ENCODE data around the gene PAFAH1B1.
"Not testable (repeated sequence)": the region's sequence is repeated elsewhere in the genome, so short reads cannot be mapped to it uniquely, and the experiment has no call there.

The PAFAH1B1 gene

DNA sequence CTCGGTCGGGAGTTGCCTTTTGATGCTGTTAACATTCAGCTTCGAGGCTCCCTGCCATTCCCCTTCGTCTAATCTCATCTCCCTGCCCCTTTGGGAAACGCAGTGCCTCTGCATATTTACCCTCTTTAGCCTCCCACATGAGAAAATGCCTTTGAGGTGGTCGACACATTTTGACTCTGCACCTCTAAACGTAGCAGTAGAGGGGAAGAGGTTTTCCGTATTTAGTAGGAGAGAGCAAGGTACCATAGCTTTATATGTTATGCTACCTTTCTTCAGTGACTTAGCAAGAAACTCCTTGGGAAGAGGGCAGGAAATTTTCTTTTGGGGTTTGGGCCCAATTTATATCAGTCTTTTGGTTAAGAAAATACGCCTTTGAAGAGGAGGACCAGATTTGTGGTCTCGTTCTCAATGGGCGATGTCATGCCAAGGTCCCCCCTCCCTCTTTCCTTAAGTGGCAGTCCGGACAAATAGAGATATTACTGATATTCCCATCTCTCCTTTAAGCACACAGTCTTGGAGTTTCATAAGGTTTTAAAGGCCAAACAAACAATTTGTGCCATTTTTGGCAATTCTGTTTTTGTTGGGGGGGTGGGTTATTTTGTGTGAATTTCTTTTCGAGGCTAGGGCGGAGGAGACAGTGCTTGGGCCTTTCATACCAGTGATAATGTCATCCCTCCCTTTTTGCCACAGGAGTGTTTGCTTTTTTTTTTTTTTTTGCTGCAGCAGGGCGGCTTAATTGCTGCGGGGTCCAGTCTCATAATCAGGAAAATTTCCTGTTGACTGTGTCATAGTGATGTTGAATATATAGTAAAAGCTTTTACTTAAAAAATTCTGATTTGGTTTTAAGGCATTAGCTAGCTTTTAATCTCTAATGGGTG lies 1.5 kb downstream of the PAFAH1B1 start:
- DNase-seq, result no peak

DNA sequence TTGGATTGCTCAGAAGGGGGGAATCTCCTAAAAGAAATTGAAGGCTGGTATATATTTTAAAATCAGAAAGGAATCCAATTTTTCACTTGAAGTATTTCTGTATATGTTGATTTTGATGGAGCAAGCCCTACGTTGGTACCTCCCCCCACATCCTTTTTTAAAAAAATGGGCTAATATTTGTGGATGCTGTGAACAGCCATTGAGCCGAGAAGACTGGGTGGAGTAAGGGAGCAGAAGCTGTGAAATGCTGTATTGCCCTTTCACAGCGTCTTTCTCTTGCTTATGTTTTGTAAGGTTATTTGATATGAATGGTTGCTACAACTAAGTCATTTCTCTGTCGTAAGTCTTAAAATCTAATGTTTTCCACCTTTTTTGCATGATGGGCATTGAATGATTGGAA lies 2.3 kb downstream of the PAFAH1B1 start:
- DNase-seq, result no peak

DNA sequence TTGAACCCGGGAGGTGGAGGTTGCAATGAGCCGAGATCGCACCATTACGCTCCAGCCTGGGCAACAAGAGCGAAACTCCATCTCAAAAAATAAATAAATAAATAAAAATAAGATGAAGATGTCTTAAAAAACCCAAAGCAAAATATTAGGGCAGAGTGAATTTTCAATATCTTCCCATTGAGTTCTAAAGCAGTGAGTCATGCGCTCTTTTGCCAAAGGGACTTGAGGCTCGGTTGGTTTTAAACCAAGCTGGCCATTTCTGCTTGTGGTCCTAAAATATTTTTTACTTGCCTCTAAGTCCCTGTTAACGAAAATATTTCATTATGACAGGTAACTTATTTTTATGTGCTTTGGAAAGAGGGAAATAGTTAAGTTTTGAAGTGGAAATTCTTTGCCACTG lies 4.7 kb downstream of the PAFAH1B1 start:
- no peak for DNase-seq

DNA sequence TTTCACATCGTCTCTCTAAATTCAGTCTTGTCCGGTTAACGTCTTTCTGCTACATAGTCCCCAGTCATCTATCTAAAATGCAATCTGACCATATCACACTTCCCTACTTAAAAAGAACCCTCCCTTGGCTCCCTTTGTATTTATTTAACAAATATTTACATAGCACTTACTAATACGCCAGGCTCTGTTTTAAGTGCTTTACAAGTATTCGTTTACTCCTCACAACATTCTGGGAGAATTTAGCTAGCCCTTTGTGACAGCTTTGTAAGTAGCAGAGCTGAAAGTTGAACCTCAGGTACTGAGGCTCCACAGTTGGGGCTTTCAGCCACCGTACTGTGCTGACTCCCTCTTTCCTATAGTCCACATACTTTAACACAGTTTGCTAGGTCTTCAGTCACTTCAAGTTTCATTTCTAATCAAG lies 9.2 kb downstream of the PAFAH1B1 start:
- DNase-seq, result no peak

DNA sequence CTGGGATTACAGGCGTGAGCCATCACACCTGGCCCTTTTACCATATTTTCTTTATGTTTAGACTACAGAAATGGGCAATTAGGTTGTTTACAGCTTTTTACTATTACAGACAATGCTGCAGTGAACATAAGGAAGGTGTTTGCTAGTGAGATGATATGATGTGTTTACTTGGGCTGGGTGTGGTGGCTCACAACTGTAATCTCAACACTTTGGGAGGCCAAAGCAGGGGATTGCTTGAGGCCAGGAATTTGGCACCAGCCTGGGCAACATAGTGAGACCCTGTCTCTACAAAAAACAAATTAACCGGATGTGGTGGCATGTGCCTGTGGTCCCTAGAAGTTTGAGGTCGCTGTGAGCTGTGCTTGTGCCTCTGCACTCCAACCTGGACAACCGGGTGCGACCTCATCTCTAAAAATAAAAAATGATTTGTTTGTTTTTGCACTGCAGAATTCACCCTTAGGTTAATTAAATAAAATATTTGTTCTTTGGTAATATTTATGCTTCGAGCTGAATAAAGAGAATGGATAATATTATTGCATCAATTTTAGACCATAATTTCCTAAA lies 15.0 kb downstream of the PAFAH1B1 start:
- no peak for DNase-seq

- no peak for DNase-seq
These were observed 15.6 kb downstream of the PAFAH1B1 start for GRCh38 chr17:2609091-2609490.

GRCh38 chr17:2610195-2611175 lies 17.0 kb downstream of the PAFAH1B1 start:
- DNase-seq, result no peak

- no peak for DNase-seq
These were observed 18.2 kb downstream of the PAFAH1B1 start for GRCh38 chr17:2611627-2612026.

- no peak for DNase-seq
These were observed 19.2 kb downstream of the PAFAH1B1 start for GRCh38 chr17:2612630-2613029.

GRCh38 chr17:2613089-2613808 lies 19.8 kb downstream of the PAFAH1B1 start:
- DNase-seq, result no peak

GRCh38 chr17:2615882-2616281 lies 22.4 kb downstream of the PAFAH1B1 start:
- no peak for DNase-seq

DNA sequence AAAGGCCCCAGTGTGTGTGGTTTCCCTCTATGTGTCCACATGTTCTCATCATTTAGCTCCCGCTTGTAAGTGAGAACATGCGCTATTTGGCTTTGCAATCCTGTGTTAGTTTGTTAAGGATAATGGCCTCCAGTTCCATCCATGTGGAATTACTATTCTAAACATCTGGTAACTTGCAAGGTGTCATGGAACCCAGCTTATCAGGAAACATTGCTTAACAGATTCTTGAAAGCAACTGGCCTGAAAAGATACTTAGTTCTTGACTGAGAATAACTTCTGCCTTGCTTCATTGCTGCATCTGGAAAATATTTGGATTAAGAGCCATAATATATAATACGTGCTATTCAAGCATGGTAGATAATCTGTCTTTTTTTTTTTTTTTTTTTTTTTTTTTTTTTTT lies 27.8 kb downstream of the PAFAH1B1 start:
- DNase-seq, result no peak

- DNase-seq, result not testable (repeated sequence)
These were observed 28.5 kb downstream of the PAFAH1B1 start for GRCh38 chr17:2621951-2622405.

DNA sequence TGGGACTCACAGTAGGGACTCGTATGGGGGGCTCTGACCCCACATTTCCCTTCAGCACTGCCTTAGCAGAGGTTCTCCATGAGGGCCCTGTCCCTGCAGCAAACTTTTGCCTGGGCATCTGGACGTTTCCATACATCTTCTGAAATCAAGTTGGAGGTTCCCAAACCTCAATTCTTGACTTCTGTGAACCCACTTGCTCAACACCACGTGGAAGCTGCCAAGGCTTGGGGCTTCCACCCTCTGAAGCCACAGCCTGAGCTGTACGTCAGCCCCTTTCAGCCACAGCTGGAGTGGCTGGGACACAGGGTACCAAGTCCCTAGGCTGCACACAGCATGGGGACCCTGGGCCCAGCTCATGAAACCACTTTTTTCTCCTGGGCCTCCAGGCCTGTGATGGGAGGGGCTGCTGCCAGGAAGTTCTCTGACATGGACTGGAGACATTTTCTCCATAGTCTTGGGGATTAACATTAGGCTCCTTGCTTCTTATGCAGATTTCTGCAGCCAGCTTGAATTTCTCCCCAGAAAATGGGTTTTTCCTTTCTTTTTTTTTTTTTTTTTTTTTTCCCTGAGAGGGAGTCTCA lies 29.4 kb downstream of the PAFAH1B1 start:
- not testable (repeated sequence) for DNase-seq

DNA sequence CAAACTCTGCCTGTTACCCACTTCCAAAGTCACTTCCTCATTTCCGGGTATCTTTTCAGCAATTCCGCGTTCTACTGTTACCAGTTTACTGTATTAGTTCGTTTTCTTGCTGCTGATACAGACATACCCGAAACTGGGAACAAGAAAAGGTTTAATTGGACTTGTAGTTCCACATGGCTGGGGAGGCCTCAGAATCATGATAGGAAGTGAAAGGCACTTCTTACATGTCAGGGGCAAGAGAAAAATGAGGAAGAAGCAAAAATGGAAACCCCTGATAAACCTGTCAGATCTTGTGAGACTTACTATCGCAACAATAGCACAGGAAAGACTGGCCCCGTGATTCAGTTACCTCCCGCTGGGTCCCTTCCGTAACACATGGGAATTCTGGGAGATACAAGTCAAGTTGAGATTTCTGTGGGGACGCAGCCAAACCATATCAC lies 30.9 kb downstream of the PAFAH1B1 start:
- no peak for DNase-seq

- DNase-seq, result not testable (repeated sequence)
These were observed 33.3 kb downstream of the PAFAH1B1 start for GRCh38 chr17:2626626-2627219.

DNA sequence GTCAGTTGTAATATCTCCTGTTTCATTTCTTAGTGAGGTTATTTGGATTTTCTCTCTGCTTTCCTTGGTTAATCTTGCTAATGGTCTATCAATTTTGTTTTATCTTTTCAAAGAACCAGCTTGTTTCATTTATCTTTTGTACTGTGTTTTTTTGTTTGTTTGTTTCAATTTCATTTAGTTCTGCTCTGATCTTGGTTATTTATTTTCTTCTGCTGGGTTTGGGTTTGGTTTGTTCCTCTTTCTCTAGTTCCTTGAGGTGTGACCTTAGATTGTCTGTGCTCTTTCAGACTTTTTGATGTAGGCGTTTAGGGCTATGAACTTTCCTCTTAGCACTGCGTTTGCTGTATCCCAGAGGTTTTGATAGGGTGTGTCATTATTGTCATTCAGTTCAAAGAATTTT lies 35.5 kb downstream of the PAFAH1B1 start:
- DNase-seq, result not testable (repeated sequence)

- no peak for DNase-seq
These were observed 37.8 kb downstream of the PAFAH1B1 start for GRCh38 chr17:2631211-2631610.

GRCh38 chr17:2634361-2634960 lies 41.0 kb downstream of the PAFAH1B1 start:
- DNase-seq, result no peak

DNA sequence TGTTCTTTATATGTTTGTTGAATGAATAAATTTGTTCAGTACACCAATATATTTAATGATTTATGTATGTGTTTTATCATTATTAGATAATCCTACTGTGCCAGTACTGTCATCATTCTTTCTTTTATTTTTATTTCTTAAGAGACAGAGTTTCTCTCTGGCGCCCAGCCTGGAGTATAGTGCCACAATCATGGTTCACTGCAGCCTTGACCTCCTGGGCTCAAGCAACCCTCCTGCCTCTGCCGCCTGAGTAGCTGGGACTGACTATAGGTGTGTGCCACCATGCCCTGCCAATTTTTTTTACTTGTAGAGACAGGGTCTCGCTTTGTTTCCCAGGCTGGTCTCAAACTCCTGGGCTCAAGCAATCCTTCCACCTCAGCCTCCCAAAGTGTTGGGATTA lies 41.8 kb downstream of the PAFAH1B1 start:
- no peak for DNase-seq

DNA sequence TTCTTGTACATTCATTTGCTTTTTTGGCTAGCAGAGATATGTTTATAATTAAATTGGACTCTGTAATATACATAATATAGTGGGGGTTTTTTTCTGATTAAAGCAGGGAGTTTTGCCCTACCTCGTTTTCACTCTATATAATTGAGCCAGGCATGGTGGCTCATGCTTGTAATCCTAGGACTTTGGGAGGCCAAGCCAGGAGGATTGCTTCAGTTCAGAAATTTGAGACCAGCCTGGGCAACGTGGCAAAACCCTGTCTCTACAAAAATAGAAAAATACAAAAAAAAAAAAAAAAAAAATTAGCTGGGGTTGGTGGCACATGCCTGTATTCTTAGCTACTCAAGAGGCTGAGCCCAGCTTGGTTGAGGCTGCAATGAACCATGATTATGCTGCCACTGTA lies 42.2 kb downstream of the PAFAH1B1 start:
- DNase-seq, result no peak

Data from T1000 (cell line).